Endodermal cell (in vitro differentiated cells): ENCODE results near the gene ZNF827. TPM values are rescaled to one million over a fixed set of nuclear protein-coding genes. Genes with fewer than 3 reads are reported as not detected.

Experiments
- DNase-seq: peaks from one replicate; pipeline ENCODE4 v3.0.0-alpha.2; 2017
- H3K27ac ChIP-seq: 2 replicates; pipeline ENCODE4 v1.5.1; 2013; ENCODE audit warnings: mild to moderate bottlenecking, low read depth, low read length, moderate library complexity
- H3K27me3 ChIP-seq: 2 replicates; pipeline ENCODE4 v1.6.1; 2013; ENCODE audit warnings: mild to moderate bottlenecking, low read length, moderate library complexity; ENCODE audit not compliant: insufficient read depth, control insufficient read depth, poor library complexity, severe bottlenecking
- H3K36me3 ChIP-seq: 2 replicates; pipeline ENCODE4 v1.7.0; 2013; ENCODE audit warnings: mild to moderate bottlenecking, low read length, moderate library complexity; ENCODE audit not compliant: control insufficient read depth, insufficient read depth
- H3K4me1 ChIP-seq: one replicate; pipeline ENCODE4 v1.7.0; 2013; ENCODE audit warnings: low read length; ENCODE audit not compliant: control insufficient read depth, insufficient read depth
- H3K4me3 ChIP-seq: 2 replicates; pipeline ENCODE4 v1.5.1; 2013; ENCODE audit warnings: mild to moderate bottlenecking, low read length, moderate library complexity
- H3K9ac ChIP-seq: 2 replicates; pipeline ENCODE4 v1.6.1; 2013; ENCODE audit warnings: mild to moderate bottlenecking, low read length, moderate library complexity; ENCODE audit not compliant: poor library complexity, severe bottlenecking; ENCODE audit errors: extremely low read depth
- H3K9me3 ChIP-seq: 2 replicates; pipeline ENCODE4 v1.6.1; 2013; ENCODE audit warnings: mild to moderate bottlenecking, low read length, moderate library complexity; ENCODE audit not compliant: control insufficient read depth
- H3K27ac Mint-ChIP-seq: 2 replicates; pipeline ENCODE4 v1.8.0; 2020; ENCODE audit warnings: mixed read lengths
- H3K27me3 Mint-ChIP-seq: 2 replicates; pipeline ENCODE4 v1.8.0; 2021; ENCODE audit warnings: mild to moderate bottlenecking, mixed read lengths; ENCODE audit not compliant: insufficient read depth
- H3K36me3 Mint-ChIP-seq: 2 replicates; pipeline ENCODE4 v1.8.0; 2020; ENCODE audit warnings: low read depth, mixed read lengths
- H3K4me1 Mint-ChIP-seq: 2 replicates; pipeline ENCODE4 v1.8.0; 2020; ENCODE audit warnings: mixed read lengths
- H3K4me3 Mint-ChIP-seq: 2 replicates; pipeline ENCODE4 v1.8.0; 2020; ENCODE audit warnings: mild to moderate bottlenecking, moderate library complexity, mixed read lengths
- H3K9me3 Mint-ChIP-seq: 2 replicates; pipeline ENCODE4 v1.8.0; 2020; ENCODE audit warnings: mild to moderate bottlenecking, mixed read lengths
- WGBS, 2 experiments: methylation state at CpG; one replicate each; pipeline versions ENCODE4 v1.1.5 to v1.1.7; 2013; ENCODE audit warnings: missing lambda C conversion rate in 2 of 2, mixed read lengths in 1 of 2; ENCODE audit not compliant: insufficient coverage in 1 of 2, insufficient read length in 1 of 2; 5-methylcytosine and 5-hydroxymethylcytosine counted together
- total RNA-seq, 2 donors: library from RNA; stranded (reverse); fragmentation: NEBNext Ultra II Directional in 1 of 2; extraction: Animal tissue kit (Norgen Biotek cat#: 25700) in 1 of 2; gene quantifications; 2 replicates in 1 of 2; 3 replicates in 1 of 2; pipeline ENCODE4 v1.2.1, GENCODE V29; 2021
- TF ChIP-seq, protein P1 (sequence below): fragments of 200-600 bp; sonication (generic); conservative IDR thresholded peaks from 2 replicates; pipeline ENCODE4 v1.5.0; 2021; ENCODE audit warnings: antibody characterized with exemption, mild to moderate bottlenecking

Gene ZNF827
- total RNA-seq, 2 donors from 2014 or later: 33.0 to 34.9 TPM

DNA sequence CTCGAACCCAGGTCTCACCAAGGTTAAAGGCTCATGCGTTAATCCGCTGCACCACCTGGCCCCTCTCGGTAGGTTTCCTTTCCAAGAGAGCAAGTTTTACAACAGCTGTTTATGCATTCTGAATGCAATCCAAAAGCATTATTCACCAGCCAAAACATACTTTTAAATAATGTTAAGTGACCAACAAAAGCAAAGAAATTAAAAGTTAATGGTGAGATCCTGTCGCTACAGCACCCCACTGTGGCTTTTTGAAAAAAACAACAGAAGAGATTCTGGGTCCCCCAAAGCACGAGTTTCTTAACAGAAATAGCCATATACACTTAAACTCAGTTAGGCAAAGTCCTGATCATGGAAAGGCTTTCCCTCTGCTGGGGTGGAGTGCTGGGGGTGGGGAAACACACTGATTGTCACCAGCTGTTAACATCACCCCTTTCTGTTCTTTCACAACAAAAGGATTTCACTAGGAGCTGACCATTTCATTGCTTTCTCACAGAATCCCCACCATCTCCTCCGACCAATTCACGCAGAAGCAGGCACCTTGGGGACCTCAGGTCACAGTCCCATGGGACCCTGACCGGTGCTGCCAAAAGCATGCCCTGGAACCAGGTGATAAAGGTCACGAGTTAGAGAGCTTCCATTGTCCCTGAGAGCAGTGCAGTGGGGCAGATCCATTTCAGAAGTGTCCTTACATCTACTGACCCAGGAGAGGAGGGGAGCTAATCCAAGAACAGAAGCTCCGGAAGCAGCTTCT, 51.2 kb downstream of the ZNF827 start:
- TF ChIP-seq, protein P1, sequence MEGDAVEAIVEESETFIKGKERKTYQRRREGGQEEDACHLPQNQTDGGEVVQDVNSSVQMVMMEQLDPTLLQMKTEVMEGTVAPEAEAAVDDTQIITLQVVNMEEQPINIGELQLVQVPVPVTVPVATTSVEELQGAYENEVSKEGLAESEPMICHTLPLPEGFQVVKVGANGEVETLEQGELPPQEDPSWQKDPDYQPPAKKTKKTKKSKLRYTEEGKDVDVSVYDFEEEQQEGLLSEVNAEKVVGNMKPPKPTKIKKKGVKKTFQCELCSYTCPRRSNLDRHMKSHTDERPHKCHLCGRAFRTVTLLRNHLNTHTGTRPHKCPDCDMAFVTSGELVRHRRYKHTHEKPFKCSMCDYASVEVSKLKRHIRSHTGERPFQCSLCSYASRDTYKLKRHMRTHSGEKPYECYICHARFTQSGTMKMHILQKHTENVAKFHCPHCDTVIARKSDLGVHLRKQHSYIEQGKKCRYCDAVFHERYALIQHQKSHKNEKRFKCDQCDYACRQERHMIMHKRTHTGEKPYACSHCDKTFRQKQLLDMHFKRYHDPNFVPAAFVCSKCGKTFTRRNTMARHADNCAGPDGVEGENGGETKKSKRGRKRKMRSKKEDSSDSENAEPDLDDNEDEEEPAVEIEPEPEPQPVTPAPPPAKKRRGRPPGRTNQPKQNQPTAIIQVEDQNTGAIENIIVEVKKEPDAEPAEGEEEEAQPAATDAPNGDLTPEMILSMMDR: no peak
- Histone ChIP-seq H3K36me3 (peaks cover 81% of the 10 kb centered on the region), H3K27ac (peak overlapping the region; percentile 36), H3K4me1 (no peaks in the 10 kb centered on the region), H3K27me3 (no peaks in the 10 kb centered on the region), H3K9ac (no peak overlapping the region), H3K4me3 (no peak overlapping the region), H3K9me3 (no peaks in the 10 kb centered on the region)
- no peaks in the 10 kb centered on the region for H3K27me3 Mint-ChIP-seq
- H3K27ac Mint-ChIP-seq: peak overlapping the region; percentile 48
- WGBS, 2 experiments: 77 to 81% methylated on average over 8 to 11 of the region's 11 CpGs
- H3K9me3 Mint-ChIP-seq: no peaks in the 10 kb centered on the region
- H3K4me3 Mint-ChIP-seq: no peak overlapping the region
- peaks cover 42% of the 10 kb centered on the region for H3K4me1 Mint-ChIP-seq
- H3K36me3 Mint-ChIP-seq: peaks cover 33% of the 10 kb centered on the region
- DNase-seq: peak; percentile 64

DNA sequence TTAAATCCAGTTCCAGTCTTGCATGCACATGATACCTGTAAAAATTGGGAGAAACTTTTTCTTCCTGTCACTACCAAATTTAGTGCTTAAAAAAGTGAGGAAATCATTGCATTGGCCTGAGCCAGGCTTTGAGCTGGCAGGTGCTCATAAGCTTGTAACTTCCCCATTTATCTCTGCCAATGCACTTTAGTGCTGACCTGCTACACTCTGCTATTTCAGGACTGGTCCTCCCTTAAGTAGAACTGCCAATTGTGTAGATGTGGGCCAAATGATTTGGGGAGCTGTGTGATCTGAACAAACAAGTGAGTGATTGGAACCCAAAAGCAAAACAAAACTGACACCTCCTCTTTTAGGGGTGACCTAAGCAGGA, 51.8 kb downstream of the ZNF827 start:
- H3K4me3 Mint-ChIP-seq: no peak overlapping the region
- Histone ChIP-seq H3K9me3 (no peaks in the 10 kb centered on the region), H3K9ac (no peak overlapping the region), H3K27ac (no peak overlapping the region), H3K4me3 (no peak overlapping the region), H3K36me3 (peaks cover 81% of the 10 kb centered on the region), H3K27me3 (no peaks in the 10 kb centered on the region), H3K4me1 (no peaks in the 10 kb centered on the region)
- peaks cover 33% of the 10 kb centered on the region for H3K36me3 Mint-ChIP-seq
- H3K4me1 Mint-ChIP-seq: peaks cover 44% of the 10 kb centered on the region
- DNase-seq: no peak
- H3K27ac Mint-ChIP-seq: no peak overlapping the region
- TF ChIP-seq, protein P1: no peak
- no peaks in the 10 kb centered on the region for H3K9me3 Mint-ChIP-seq
- no peaks in the 10 kb centered on the region for H3K27me3 Mint-ChIP-seq

- Histone ChIP-seq H3K27ac (no peak overlapping the region), H3K36me3 (peaks cover 76% of the 10 kb centered on the region), H3K9me3 (no peaks in the 10 kb centered on the region), H3K4me3 (no peak overlapping the region), H3K9ac (no peak overlapping the region), H3K27me3 (no peaks in the 10 kb centered on the region), H3K4me1 (no peaks in the 10 kb centered on the region)
- Mint-ChIP-seq H3K36me3 (peaks cover 33% of the 10 kb centered on the region), H3K4me3 (no peak overlapping the region), H3K27me3 (no peaks in the 10 kb centered on the region), H3K9me3 (no peaks in the 10 kb centered on the region), H3K4me1 (peaks cover 39% of the 10 kb centered on the region), H3K27ac (peak overlapping the region; percentile 34)
- TF ChIP-seq, protein P1: no peak
- WGBS, 2 experiments: 91 to 92% methylated on average over 4 to 9 of the region's 9 CpGs
- no peak for DNase-seq
Measured at GRCh38 chr4:145885666-145886065, 53.0 kb downstream of the ZNF827 start.
